ENCODE measurements around the gene RERG. TPM values are rescaled to one million over a fixed set of nuclear protein-coding genes. Genes with fewer than 3 reads are reported as not detected.

Gene RERG
- total RNA-seq, 2 donors from 2014 or later, result 0.84 to 5.3 TPM

- intact Hi-C loops (cut with DNase I), result no loop called here
- H3K27ac ChIP-seq, result no peak overlapping the region
- no peaks in the 10 kb centered on the region for H3K9me3 ChIP-seq
- H3K4me1 ChIP-seq, result no peaks in the 10 kb centered on the region
- DNase-seq, result no peak
- no peak overlapping the region for H3K9ac ChIP-seq (ENCODE audit: low read depth in 2 of 2, low read length in 2 of 2)
- H3K36me3 ChIP-seq, result no peaks in the 10 kb centered on the region
- no peaks in the 10 kb centered on the region for H3K27me3 ChIP-seq
- H3K4me3 ChIP-seq, result no peak overlapping the region
- TF ChIP-seq, protein P1, sequence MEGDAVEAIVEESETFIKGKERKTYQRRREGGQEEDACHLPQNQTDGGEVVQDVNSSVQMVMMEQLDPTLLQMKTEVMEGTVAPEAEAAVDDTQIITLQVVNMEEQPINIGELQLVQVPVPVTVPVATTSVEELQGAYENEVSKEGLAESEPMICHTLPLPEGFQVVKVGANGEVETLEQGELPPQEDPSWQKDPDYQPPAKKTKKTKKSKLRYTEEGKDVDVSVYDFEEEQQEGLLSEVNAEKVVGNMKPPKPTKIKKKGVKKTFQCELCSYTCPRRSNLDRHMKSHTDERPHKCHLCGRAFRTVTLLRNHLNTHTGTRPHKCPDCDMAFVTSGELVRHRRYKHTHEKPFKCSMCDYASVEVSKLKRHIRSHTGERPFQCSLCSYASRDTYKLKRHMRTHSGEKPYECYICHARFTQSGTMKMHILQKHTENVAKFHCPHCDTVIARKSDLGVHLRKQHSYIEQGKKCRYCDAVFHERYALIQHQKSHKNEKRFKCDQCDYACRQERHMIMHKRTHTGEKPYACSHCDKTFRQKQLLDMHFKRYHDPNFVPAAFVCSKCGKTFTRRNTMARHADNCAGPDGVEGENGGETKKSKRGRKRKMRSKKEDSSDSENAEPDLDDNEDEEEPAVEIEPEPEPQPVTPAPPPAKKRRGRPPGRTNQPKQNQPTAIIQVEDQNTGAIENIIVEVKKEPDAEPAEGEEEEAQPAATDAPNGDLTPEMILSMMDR (IDR thresholded peaks at IDR 0.05), result no peak
These were observed 36.7 kb downstream of the RERG start for GRCh38 chr12:15184484-15184883.

- intact Hi-C loops (cut with DNase I), result no loop called here
- Histone ChIP-seq H3K9ac (ENCODE audit: low read depth in 2 of 2, low read length in 2 of 2) (no peak overlapping the region), H3K27me3 (no peaks in the 10 kb centered on the region), H3K4me1 (no peaks in the 10 kb centered on the region), H3K36me3 (no peaks in the 10 kb centered on the region), H3K4me3 (no peak overlapping the region), H3K9me3 (no peaks in the 10 kb centered on the region), H3K27ac (no peak overlapping the region)
- TF ChIP-seq, protein P1 (IDR thresholded peaks at IDR 0.05), result no peak
- DNase-seq, result no peak
These were observed 37.4 kb downstream of the RERG start for GRCh38 chr12:15183821-15184220.

DNA sequence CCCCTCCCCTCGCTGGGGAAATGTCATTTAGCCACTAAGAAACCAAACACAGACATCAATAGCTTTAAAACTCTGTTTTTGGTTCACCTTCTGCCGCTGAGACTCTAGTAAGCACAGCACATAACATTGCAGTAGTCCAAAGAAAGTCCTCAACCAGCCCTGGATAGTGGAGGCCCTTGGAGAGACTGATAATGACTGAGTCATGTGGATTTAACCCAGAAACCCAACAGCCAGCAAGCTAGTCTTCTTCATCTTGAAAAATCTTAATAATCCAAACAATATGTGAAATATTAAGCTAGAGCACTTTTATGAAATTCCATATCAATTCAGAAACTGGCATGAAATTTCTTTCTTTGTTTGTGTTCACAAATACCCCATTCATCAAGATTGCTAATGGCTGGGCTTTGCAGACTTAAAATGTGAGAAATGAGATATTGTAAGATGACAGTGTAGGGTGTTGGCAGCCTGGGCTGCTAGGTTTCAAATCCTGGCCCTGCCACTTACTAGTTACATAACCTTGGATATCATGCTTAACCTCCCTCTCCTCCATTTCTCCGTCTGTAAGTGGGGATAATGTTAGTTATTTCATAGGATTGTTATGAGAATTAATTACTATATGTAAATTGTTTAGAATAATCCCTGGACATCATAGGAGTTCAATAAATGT lies 40.1 kb downstream of the RERG start:
- no peaks in the 10 kb centered on the region for H3K4me1 ChIP-seq
- TF ChIP-seq, protein P1 (IDR thresholded peaks at IDR 0.05), result no peak
- no peak overlapping the region for H3K4me3 ChIP-seq
- DNase-seq, result no peak
- H3K27ac ChIP-seq, result no peak overlapping the region
- no peaks in the 10 kb centered on the region for H3K27me3 ChIP-seq
- intact Hi-C loops (cut with DNase I), result no loop called here
- no peaks in the 10 kb centered on the region for H3K9me3 ChIP-seq
- no peaks in the 10 kb centered on the region for H3K36me3 ChIP-seq
- no peak overlapping the region for H3K9ac ChIP-seq (ENCODE audit: low read depth in 2 of 2, low read length in 2 of 2)

- no peak for DNase-seq
- H3K4me3 ChIP-seq, result no peak overlapping the region
- intact Hi-C loops (cut with DNase I), result no loop called here
- no peaks in the 10 kb centered on the region for H3K36me3 ChIP-seq
- no peak overlapping the region for H3K27ac ChIP-seq
- TF ChIP-seq, protein P1 (IDR thresholded peaks at IDR 0.05), result no peak
- no peaks in the 10 kb centered on the region for H3K27me3 ChIP-seq
- no peaks in the 10 kb centered on the region for H3K4me1 ChIP-seq
- peak overlapping the region in 1 of 2 donors; percentile 9 for H3K9ac ChIP-seq (ENCODE audit: low read depth in 2 of 2, low read length in 2 of 2)
- no peaks in the 10 kb centered on the region for H3K9me3 ChIP-seq
These were observed 40.9 kb downstream of the RERG start for GRCh38 chr12:15180325-15180724.

- no peaks in the 10 kb centered on the region for H3K27me3 ChIP-seq
- DNase-seq, result no peak
- TF ChIP-seq, protein P1 (IDR thresholded peaks at IDR 0.05), result no peak
- no peaks in the 10 kb centered on the region for H3K4me1 ChIP-seq
- H3K9ac ChIP-seq (ENCODE audit: low read depth in 2 of 2, low read length in 2 of 2), result no peak overlapping the region
- no peaks in the 10 kb centered on the region for H3K9me3 ChIP-seq
- H3K4me3 ChIP-seq, result no peak overlapping the region
- intact Hi-C loops (cut with DNase I), result no loop called here
- no peaks in the 10 kb centered on the region for H3K36me3 ChIP-seq
- H3K27ac ChIP-seq, result no peak overlapping the region
These were observed 41.5 kb downstream of the RERG start for GRCh38 chr12:15179672-15180071.
